Dedifferentiated amniotic fluid mesenchymal stem cell (primary cell): ENCODE measurements around the gene ZBTB16.

Source experiments
- DNase-seq: peaks from one replicate; pipeline ENCODE4 v3.0.0-alpha.2; 2016; ENCODE audit errors: extremely low spot score

ZBTB16 gene

GRCh38 chr11:114108501-114109205 lies 49.1 kb downstream of the ZBTB16 start:
- DNase-seq: no peak

DNA sequence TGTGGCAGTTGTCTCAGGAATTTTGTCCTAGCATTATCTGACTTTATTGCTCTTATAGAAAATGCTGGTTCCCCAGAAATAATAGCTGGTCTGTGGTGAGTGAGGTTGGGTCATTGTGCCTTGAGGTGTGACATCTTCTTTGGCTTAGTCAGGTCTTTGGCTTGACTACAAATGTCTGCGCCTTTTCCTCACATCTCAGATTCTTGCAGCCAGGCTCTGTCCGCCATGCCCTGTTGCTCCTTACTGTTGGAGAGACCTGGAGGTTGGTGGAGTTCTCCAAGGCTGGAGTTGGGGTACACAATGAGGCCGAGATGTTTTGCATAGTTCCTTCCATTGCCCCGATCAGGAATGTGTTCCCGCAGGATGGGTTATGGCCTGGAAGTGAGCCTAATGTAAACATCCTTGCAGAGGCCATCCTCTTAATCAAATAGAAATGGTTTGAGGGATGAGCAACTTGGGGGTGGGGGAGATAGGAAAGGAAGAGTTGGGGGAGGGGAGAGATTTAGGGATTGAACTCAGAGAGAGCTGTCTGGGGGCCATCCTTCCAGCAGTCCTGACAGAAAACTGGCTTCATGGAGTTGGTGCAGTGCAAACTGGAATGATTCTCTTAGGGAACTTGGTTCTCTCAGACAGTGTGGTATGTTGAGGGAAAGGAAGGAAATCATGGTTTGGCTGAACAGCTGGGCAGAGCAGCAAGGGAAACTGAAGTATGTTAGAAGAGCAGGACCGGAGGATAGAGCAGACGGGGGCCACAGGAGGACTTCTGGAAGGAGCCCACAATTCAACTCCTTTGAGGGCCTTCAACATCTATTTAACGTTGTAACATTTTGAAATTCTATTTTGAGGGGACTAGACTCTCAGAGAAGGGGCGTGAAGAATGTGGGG lies 49.9 kb downstream of the ZBTB16 start:
- DNase-seq: no peak

GRCh38 chr11:114110123-114110522 lies 50.6 kb downstream of the ZBTB16 start:
- no peak for DNase-seq

DNA sequence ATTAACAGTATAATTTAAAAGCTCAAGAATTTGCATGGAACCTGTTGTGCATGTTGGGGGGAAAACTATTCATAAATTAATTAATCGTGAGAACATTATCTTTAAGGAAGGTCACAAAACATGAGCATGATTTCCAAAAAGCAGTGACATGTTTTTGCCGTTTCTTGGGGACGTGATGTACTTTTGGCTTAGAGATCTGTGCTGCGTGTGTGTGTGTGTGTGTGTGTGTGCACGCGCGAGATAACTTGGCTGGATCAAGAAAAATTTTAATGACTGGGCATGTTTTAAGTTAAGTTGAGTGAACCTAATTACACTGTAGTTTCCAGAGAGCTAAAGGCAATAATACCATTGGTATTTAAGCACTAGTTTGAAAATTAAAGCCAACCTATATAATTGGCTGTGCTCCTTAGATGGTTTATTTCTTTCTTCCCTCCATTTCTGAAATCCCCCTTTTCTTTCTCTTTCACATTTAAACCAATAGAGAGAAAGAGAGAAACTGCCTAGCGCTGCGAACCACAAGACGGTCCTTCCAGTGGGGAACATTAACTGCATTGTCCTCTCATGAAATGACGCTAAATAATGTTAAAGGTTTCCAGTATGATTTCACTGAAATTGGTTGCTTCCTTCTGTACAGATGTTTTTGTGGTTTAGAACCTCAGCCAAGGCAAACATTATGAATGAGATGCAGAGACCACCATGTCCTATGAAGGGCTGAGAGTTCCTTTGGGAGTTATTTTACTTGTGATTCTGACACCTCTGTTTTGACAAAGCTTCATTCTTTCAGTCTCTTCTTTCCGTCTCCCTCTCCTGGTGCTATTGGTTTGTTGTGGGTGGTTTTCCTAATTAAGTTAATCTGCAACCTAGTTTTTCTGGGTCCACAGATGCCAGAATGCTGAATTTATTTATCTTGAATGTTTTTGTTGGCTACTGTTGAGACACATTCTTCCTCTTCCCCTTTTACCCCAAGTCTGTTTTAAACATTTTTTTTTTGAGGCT lies 51.7 kb downstream of the ZBTB16 start:
- no peak for DNase-seq

DNA sequence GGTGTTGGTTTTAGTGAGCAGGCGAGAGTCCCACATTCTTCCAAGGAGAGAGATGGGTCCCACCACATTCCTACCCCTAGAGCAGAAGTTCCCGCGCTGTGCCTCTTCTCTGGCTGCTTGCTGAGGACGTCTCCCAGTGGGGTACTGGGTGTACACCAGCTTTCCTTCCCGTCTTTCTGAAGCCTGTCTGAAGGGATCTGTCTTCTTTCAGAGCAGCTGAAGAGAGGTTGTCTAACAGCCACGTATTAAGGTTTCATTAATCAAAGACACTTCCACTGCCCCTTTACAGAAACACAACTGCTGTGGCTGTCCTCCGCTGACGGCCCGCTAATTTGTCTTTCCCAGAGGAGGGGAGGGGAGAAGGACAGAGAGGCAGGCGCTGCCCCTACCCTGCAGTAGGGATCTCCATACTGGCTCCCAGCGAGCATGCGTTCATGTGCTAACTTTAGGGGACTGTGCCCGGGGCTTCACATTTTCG lies 56.0 kb downstream of the ZBTB16 start:
- no peak for DNase-seq

DNA sequence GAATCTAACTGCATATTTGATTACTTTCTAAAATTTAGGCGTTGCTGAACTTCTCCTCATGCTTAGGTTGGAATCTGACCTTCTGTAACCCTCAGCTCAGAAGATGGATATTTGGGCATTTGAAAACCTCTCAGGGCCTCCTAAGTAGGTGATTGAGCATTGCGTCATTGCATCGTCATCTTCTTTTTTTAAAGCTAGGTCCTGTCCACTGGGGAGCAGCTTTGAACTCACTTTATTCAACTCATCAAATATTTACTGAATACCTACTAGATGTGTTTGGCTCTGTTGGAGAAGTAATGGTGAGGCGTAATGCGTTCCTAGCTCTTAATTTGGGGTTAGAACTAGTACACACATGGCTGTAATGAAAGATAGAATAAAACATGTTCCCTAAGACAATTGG lies 56.8 kb downstream of the ZBTB16 start:
- DNase-seq: no peak

- no peak for DNase-seq
These were observed 57.3 kb downstream of the ZBTB16 start for GRCh38 chr11:114116800-114117199.

DNA sequence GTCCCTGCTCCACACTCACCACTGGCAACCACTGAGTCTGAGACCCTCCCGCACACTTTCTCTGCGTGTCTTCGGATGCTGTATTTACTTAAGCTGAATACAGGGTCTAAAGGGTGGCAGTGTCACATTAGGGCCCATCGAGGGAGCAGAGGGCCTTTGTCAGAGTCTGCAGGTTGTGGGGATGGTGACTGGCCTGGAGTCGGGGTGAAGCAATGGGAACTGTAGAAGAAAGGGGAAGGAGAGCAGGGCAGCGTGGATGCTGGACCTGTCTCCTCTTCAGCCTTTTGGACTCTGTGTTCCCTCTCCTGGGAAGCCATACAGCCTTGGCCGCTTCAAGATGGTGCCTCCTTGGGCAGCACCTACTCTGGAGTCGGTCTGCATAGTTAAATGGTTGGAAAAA lies 61.1 kb downstream of the ZBTB16 start:
- no peak for DNase-seq

DNA sequence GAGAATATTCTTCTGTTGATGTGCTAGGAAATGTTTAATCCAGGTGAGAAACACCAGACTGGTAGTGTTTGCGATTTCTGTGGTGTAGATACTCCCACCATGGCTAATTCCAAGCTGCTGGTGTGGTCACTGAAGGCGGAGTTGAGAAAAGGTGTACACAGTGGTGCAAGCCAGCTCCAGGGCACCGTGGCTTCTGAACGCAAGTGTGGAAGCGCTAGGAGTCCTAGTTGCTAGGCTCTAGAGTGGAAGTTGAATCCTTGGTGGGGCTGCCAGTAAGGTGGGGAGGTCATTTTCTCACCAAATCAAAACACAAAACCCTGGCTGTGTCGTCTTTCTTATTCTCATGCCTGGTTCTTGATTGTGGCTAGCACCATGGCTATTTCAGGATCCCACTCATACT lies 61.6 kb downstream of the ZBTB16 start:
- no peak for DNase-seq

DNA sequence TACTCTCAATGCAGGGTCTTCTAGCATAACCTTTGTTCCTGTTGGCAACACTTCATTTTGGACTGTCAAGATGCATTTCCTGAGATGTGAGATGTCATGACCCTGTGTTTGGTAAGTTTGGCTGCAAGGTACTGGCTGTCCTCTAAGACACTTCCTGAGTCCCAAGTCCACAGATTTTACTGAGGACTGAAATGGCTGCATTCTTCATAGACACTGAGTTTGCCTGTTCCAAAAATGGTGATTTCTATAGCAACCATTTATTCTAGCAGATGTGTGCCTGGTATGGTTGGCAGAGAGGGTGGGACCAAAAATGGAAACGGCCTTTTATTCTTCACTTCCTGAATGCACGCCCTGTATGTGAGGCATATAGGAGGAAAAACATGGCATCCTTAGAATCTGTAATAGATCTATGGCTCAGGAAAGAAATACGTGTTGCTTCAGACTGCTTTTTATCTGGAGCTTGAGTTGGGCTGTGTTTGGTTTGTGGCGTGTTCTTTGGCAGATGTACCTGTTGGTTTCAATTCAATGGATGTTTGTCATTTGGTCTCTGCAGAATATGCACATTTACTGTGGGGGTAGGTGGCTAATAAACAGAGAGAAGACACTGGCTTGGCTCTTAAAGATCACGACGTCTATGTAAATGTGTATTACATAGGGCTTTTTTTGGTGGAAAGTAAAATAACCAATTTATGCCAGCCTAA lies 62.4 kb downstream of the ZBTB16 start:
- no peak for DNase-seq

GRCh38 chr11:114122686-114123085 lies 63.2 kb downstream of the ZBTB16 start:
- no peak for DNase-seq

GRCh38 chr11:114123692-114124330 lies 64.3 kb downstream of the ZBTB16 start:
- no peak for DNase-seq

- DNase-seq: no peak
These were observed 65.2 kb downstream of the ZBTB16 start for GRCh38 chr11:114124601-114125144.

GRCh38 chr11:114125531-114125930 lies 66.0 kb downstream of the ZBTB16 start:
- no peak for DNase-seq

- no peak for DNase-seq
These were observed 66.4 kb downstream of the ZBTB16 start for GRCh38 chr11:114125959-114126358.

DNA sequence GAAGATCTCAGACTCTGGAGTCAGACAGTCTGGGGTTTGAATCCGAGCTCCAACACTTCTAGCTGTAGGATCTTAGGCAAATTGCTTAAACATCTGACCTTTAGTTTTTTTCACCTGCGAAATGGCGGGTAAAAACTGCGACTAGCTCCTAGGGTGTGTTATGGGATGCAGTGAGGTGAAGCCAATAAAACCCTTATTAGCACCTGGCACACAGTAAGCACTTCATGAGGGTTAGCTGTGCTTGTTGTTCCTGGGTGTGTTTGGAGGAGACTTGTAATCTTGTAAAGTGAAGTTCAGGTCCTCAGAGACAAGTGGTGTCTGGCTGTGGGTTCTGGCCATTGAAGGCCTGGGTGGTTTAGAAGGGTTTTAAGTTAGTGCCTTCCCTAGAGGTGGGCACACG lies 68.9 kb downstream of the ZBTB16 start:
- no peak for DNase-seq

GRCh38 chr11:114129142-114129541 lies 69.6 kb downstream of the ZBTB16 start:
- no peak for DNase-seq

DNA sequence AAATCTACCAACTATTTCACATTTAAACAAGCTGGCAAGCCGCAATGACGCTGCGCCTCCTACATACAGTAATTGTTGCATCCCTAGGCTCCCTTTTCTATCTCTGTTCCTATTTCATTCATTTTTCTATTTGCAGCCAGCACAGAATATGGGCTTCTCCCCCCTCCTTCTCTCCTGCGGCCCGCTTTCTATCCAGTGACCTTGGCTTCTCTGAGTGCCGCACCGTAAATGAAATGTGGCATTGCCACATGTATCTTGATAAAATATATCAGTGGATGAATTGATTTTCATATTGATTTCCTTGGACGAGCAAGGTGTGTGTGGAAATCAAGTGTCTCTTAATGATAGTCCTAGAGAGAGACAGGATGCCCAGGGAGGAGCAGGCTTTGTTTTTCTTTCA lies 70.2 kb downstream of the ZBTB16 start:
- DNase-seq: no peak

DNA sequence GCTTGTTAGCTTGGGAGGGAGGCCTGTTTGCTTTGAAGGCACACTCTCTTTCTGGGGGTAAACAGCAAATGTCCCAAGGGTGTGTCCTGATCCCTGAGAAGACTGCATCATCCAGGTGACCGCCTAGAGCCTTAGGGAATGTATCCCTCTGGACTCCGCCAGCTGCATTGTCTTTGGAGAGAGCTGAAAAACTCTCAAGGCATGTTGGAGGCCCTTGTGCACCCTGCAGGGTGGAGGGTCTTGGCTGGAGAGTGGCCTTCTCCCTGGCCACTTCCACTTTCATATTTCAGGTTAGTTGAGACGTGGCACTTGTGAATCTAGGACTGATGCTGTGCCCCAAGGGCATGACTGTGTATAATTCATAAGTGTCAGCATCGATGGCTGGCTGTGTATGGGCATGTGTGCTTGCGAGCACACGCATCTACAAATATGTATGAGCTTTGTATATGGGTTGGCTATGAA lies 70.6 kb downstream of the ZBTB16 start:
- DNase-seq: no peak

DNA sequence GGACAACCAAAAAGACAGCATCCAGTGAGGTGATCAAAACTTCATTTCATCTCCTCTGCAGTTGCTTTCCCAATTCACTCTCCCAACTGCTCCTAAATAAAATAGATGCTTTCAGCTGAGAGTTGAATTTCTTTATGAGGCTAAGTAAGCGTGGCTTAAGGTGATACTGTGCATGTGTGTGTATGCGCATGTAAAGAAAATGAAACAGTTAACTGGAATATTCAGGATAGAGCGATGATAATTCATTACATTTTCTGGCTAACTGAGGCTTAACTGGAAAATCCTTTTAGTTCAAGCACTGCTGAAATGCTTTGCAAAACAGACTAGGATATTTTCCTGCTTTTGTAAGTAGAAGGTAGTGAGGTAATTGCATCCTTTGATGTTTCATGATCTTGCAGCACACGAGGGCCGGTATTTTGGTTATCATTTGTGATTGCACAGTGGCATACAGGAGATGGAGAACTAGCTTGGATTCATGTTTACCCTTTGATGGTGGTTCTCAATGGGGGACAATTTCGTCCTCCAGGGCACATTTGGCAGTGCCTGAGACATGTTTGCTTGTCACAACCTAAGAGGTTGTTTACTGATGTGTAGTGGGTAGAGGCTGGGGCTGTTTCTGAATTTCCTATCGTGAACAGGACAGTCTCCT lies 71.2 kb downstream of the ZBTB16 start:
- DNase-seq: no peak
